ENCODE data around the gene DNAJC13.

The DNAJC13 gene

GRCh38 chr3:132464066-132464465 lies 46.8 kb downstream of the DNAJC13 start:
- Histone ChIP-seq H3K9me3 (ENCODE audit: control insufficient read depth, insufficient read depth, low read length) (no peaks in the 10 kb centered on the region), H3K4me3 (ENCODE audit: low read depth, low read length) (no peak overlapping the region), H3K27me3 (ENCODE audit: control insufficient read depth, insufficient read depth, low read length) (no peaks in the 10 kb centered on the region), H3K27ac (ENCODE audit: low read depth, low read length) (no peak overlapping the region), H3K9ac (ENCODE audit: low read depth, low read length) (no peak overlapping the region), H3K36me3 (ENCODE audit: control insufficient read depth, insufficient read depth, low read length) (peaks cover 90% of the 10 kb centered on the region), H3K4me1 (ENCODE audit: control insufficient read depth, insufficient read depth, low read length) (no peaks in the 10 kb centered on the region)

GRCh38 chr3:132469326-132469725 lies 52.0 kb downstream of the DNAJC13 start:
- Histone ChIP-seq H3K9ac (ENCODE audit: low read depth, low read length) (no peak overlapping the region), H3K36me3 (ENCODE audit: control insufficient read depth, insufficient read depth, low read length) (peaks cover 60% of the 10 kb centered on the region), H3K4me1 (ENCODE audit: control insufficient read depth, insufficient read depth, low read length) (no peaks in the 10 kb centered on the region), H3K4me3 (ENCODE audit: low read depth, low read length) (no peak overlapping the region), H3K9me3 (ENCODE audit: control insufficient read depth, insufficient read depth, low read length) (no peaks in the 10 kb centered on the region), H3K27ac (ENCODE audit: low read depth, low read length) (no peak overlapping the region), H3K27me3 (ENCODE audit: control insufficient read depth, insufficient read depth, low read length) (no peaks in the 10 kb centered on the region)

DNA sequence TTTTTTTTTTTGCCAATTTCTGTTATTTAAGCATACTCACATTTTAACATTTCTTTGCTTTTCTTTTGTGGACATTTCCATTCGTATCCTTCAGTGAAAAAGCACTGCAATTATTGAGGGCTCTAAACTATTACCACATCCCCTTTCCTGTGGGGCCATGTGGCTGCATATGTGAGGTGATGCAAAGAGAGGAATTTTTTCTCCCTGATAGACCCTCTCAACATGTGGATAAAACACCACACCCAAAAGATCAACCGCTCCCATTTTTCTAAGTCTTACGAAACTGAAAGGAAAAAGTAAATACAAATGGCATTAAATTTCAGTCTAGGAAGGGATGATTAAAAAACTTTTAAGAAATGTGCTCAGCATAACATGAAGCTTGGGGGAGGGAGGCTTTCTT lies 68.8 kb downstream of the DNAJC13 start:
- no peaks in the 10 kb centered on the region for H3K9me3 ChIP-seq (ENCODE audit: control insufficient read depth, insufficient read depth, low read length)
- no peak overlapping the region for H3K9ac ChIP-seq (ENCODE audit: low read depth, low read length)
- no peak overlapping the region for H3K4me3 ChIP-seq (ENCODE audit: low read depth, low read length)
- H3K27me3 ChIP-seq (ENCODE audit: control insufficient read depth, insufficient read depth, low read length): no peaks in the 10 kb centered on the region
- no peak overlapping the region for H3K27ac ChIP-seq (ENCODE audit: low read depth, low read length)
- peaks cover 88% of the 10 kb centered on the region for H3K36me3 ChIP-seq (ENCODE audit: control insufficient read depth, insufficient read depth, low read length)
- H3K4me1 ChIP-seq (ENCODE audit: control insufficient read depth, insufficient read depth, low read length): no peaks in the 10 kb centered on the region

- Histone ChIP-seq H3K9me3 (ENCODE audit: control insufficient read depth, insufficient read depth, low read length) (no peaks in the 10 kb centered on the region), H3K27ac (ENCODE audit: low read depth, low read length) (no peak overlapping the region), H3K36me3 (ENCODE audit: control insufficient read depth, insufficient read depth, low read length) (peaks cover 81% of the 10 kb centered on the region), H3K4me1 (ENCODE audit: control insufficient read depth, insufficient read depth, low read length) (no peaks in the 10 kb centered on the region), H3K4me3 (ENCODE audit: low read depth, low read length) (no peak overlapping the region), H3K27me3 (ENCODE audit: control insufficient read depth, insufficient read depth, low read length) (no peaks in the 10 kb centered on the region), H3K9ac (ENCODE audit: low read depth, low read length) (no peak overlapping the region)
Measured at GRCh38 chr3:132488151-132488550, 70.8 kb downstream of the DNAJC13 start.

DNA sequence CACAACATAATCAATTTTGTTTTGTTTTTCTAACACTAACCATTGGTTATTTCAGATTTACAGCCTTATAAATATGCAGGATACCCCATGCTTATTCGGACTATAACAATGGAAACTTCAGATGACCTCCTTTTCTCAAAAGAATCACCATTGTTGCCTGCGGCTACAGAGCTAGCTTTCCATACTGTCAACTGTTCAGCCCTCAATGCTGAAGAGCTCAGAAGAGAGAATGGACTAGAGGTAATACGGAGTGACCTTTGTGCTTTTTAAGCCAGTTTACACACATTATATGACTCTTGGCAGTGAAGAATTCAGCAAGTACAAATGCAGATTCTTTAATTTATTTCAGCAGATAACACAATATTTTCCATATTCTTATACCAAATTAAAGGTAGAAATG lies 81.8 kb downstream of the DNAJC13 start:
- Histone ChIP-seq H3K27ac (ENCODE audit: low read depth, low read length) (no peak overlapping the region), H3K4me1 (ENCODE audit: control insufficient read depth, insufficient read depth, low read length) (no peaks in the 10 kb centered on the region), H3K27me3 (ENCODE audit: control insufficient read depth, insufficient read depth, low read length) (no peaks in the 10 kb centered on the region), H3K36me3 (ENCODE audit: control insufficient read depth, insufficient read depth, low read length) (peaks cover 96% of the 10 kb centered on the region), H3K9ac (ENCODE audit: low read depth, low read length) (no peak overlapping the region), H3K4me3 (ENCODE audit: low read depth, low read length) (no peak overlapping the region), H3K9me3 (ENCODE audit: control insufficient read depth, insufficient read depth, low read length) (no peaks in the 10 kb centered on the region)

DNA sequence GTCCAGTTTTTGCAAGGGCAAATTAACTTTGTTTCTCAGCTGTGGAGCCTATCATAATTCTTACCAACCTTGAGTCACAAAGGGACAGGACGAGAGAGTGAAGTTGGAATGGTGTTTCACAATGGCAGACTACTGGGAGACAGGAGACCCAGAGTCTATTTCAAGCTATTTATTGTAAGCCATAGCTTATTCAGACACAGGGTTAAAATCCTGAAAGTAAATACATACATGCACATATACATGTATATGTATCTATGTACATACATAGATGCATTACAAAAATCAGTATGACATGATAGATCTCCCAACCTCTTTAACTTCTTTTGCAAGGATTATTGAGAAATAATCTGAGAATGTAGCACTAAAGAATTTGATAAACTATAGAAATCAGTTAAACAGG lies 86.3 kb downstream of the DNAJC13 start:
- Histone ChIP-seq H3K4me3 (ENCODE audit: low read depth, low read length) (no peak overlapping the region), H3K36me3 (ENCODE audit: control insufficient read depth, insufficient read depth, low read length) (peaks cover 94% of the 10 kb centered on the region), H3K9me3 (ENCODE audit: control insufficient read depth, insufficient read depth, low read length) (no peaks in the 10 kb centered on the region), H3K9ac (ENCODE audit: low read depth, low read length) (no peak overlapping the region), H3K27me3 (ENCODE audit: control insufficient read depth, insufficient read depth, low read length) (no peaks in the 10 kb centered on the region), H3K4me1 (ENCODE audit: control insufficient read depth, insufficient read depth, low read length) (no peaks in the 10 kb centered on the region), H3K27ac (ENCODE audit: low read depth, low read length) (no peak overlapping the region)

GRCh38 chr3:132504375-132504933 lies 87.2 kb downstream of the DNAJC13 start:
- Histone ChIP-seq H3K27me3 (ENCODE audit: control insufficient read depth, insufficient read depth, low read length) (no peaks in the 10 kb centered on the region), H3K27ac (ENCODE audit: low read depth, low read length) (no peak overlapping the region), H3K9me3 (ENCODE audit: control insufficient read depth, insufficient read depth, low read length) (no peaks in the 10 kb centered on the region), H3K36me3 (ENCODE audit: control insufficient read depth, insufficient read depth, low read length) (peaks cover 96% of the 10 kb centered on the region), H3K9ac (ENCODE audit: low read depth, low read length) (no peak overlapping the region), H3K4me3 (ENCODE audit: low read depth, low read length) (no peak overlapping the region), H3K4me1 (ENCODE audit: control insufficient read depth, insufficient read depth, low read length) (no peaks in the 10 kb centered on the region)

- H3K9ac ChIP-seq (ENCODE audit: low read depth, low read length): no peak overlapping the region
- H3K4me3 ChIP-seq (ENCODE audit: low read depth, low read length): no peak overlapping the region
- H3K9me3 ChIP-seq (ENCODE audit: control insufficient read depth, insufficient read depth, low read length): no peaks in the 10 kb centered on the region
- no peaks in the 10 kb centered on the region for H3K4me1 ChIP-seq (ENCODE audit: control insufficient read depth, insufficient read depth, low read length)
- H3K27ac ChIP-seq (ENCODE audit: low read depth, low read length): no peak overlapping the region
- H3K27me3 ChIP-seq (ENCODE audit: control insufficient read depth, insufficient read depth, low read length): no peaks in the 10 kb centered on the region
- H3K36me3 ChIP-seq (ENCODE audit: control insufficient read depth, insufficient read depth, low read length): peaks cover 94% of the 10 kb centered on the region
Measured at GRCh38 chr3:132507657-132508056, 90.4 kb downstream of the DNAJC13 start.

DNA sequence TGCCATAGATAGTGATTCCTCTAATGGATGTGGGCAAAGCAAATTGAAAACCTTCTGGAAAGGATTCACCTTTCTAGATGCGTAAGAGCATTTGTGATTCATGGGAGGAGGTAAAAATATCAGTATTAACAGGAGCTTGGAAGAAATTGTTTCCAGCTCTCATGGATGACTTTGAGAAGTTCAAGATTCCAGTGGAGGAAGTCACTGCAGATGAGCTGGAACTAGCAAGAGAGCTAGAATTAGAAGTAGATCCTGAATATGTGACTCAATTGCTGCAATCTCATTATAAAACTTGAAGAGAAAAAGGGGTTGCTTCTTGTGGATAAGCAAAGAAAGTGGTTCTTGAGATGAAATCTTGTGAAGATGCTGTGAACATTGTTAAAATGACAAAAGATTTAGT lies 91.8 kb downstream of the DNAJC13 start:
- peaks cover 94% of the 10 kb centered on the region for H3K36me3 ChIP-seq (ENCODE audit: control insufficient read depth, insufficient read depth, low read length)
- H3K4me3 ChIP-seq (ENCODE audit: low read depth, low read length): no peak overlapping the region

DNA sequence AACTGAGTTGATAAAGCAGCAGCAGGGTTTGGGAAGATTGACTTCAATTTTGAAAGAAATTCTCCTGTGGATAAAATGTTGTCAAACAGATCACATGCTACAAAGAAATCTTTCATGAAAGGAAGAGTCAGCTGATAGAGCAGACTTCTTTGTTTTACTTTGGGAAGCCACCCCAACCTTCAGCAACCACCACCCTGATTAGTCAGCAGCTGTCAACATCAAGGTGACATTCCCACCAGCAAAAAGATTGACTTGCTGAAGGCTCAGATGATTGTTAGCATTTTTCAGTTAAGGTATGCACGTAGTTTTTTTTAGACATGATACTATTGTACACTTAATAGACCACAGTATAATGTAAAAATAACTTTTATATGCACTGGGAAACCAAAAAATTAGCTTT lies 92.2 kb downstream of the DNAJC13 start:
- Histone ChIP-seq H3K27me3 (ENCODE audit: control insufficient read depth, insufficient read depth, low read length) (no peaks in the 10 kb centered on the region), H3K4me1 (ENCODE audit: control insufficient read depth, insufficient read depth, low read length) (no peaks in the 10 kb centered on the region), H3K9me3 (ENCODE audit: control insufficient read depth, insufficient read depth, low read length) (no peaks in the 10 kb centered on the region), H3K4me3 (ENCODE audit: low read depth, low read length) (no peak overlapping the region), H3K27ac (ENCODE audit: low read depth, low read length) (no peak overlapping the region), H3K36me3 (ENCODE audit: control insufficient read depth, insufficient read depth, low read length) (peaks cover 93% of the 10 kb centered on the region), H3K9ac (ENCODE audit: low read depth, low read length) (no peak overlapping the region)

More for the DNA sequence above, 91.8 kb downstream of the DNAJC13 start:
- Histone ChIP-seq H3K9me3 (ENCODE audit: control insufficient read depth, insufficient read depth, low read length) (no peaks in the 10 kb centered on the region), H3K27me3 (ENCODE audit: control insufficient read depth, insufficient read depth, low read length) (no peaks in the 10 kb centered on the region), H3K4me1 (ENCODE audit: control insufficient read depth, insufficient read depth, low read length) (no peaks in the 10 kb centered on the region), H3K9ac (ENCODE audit: low read depth, low read length) (no peak overlapping the region), H3K27ac (ENCODE audit: low read depth, low read length) (no peak overlapping the region)

GRCh38 chr3:132513057-132513456 lies 95.8 kb downstream of the DNAJC13 start:
- H3K27me3 ChIP-seq (ENCODE audit: control insufficient read depth, insufficient read depth, low read length): no peaks in the 10 kb centered on the region
- no peaks in the 10 kb centered on the region for H3K4me1 ChIP-seq (ENCODE audit: control insufficient read depth, insufficient read depth, low read length)
- H3K27ac ChIP-seq (ENCODE audit: low read depth, low read length): no peak overlapping the region
- no peak overlapping the region for H3K4me3 ChIP-seq (ENCODE audit: low read depth, low read length)
- H3K9me3 ChIP-seq (ENCODE audit: control insufficient read depth, insufficient read depth, low read length): no peaks in the 10 kb centered on the region
- no peak overlapping the region for H3K9ac ChIP-seq (ENCODE audit: low read depth, low read length)
- peaks cover 96% of the 10 kb centered on the region for H3K36me3 ChIP-seq (ENCODE audit: control insufficient read depth, insufficient read depth, low read length)

- H3K9ac ChIP-seq (ENCODE audit: low read depth, low read length): no peak overlapping the region
- no peaks in the 10 kb centered on the region for H3K9me3 ChIP-seq (ENCODE audit: control insufficient read depth, insufficient read depth, low read length)
- H3K4me1 ChIP-seq (ENCODE audit: control insufficient read depth, insufficient read depth, low read length): no peaks in the 10 kb centered on the region
- H3K4me3 ChIP-seq (ENCODE audit: low read depth, low read length): no peak overlapping the region
- H3K27ac ChIP-seq (ENCODE audit: low read depth, low read length): no peak overlapping the region
- peaks cover 93% of the 10 kb centered on the region for H3K36me3 ChIP-seq (ENCODE audit: control insufficient read depth, insufficient read depth, low read length)
- H3K27me3 ChIP-seq (ENCODE audit: control insufficient read depth, insufficient read depth, low read length): no peaks in the 10 kb centered on the region
Measured at GRCh38 chr3:132517311-132517710, 100.0 kb downstream of the DNAJC13 start.

Data from HUES48 (cell line).